GM19328 (cell line): ENCODE measurements around the gene NUDT7.

Experiments
- ATAC-seq: cut with Tn5 transposase; IDR thresholded peaks from one replicate; pipeline ENCODE4 v1.9.1; 2021; ENCODE audit warnings: mild to moderate bottlenecking, moderate library complexity; ENCODE audit not compliant: unreplicated experiment

NUDT7 gene

GRCh38 chr16:77775911-77776909, 53.9 kb downstream of the NUDT7 start:
- no peak for ATAC-seq

- no peak for ATAC-seq
These were observed 55.4 kb downstream of the NUDT7 start for GRCh38 chr16:77777745-77778144.

GRCh38 chr16:77780378-77780837, 58.1 kb downstream of the NUDT7 start:
- ATAC-seq, result no peak

GRCh38 chr16:77781091-77781490, 58.8 kb downstream of the NUDT7 start:
- ATAC-seq, result no peak

GRCh38 chr16:77782694-77783093, 60.4 kb downstream of the NUDT7 start:
- no peak for ATAC-seq

- no peak for ATAC-seq
These were observed 62.4 kb downstream of the NUDT7 start for GRCh38 chr16:77784441-77785372.

GRCh38 chr16:77785373-77785764, 63.1 kb downstream of the NUDT7 start:
- ATAC-seq, result no peak

GRCh38 chr16:77786186-77786847, 64.0 kb downstream of the NUDT7 start:
- no peak for ATAC-seq

GRCh38 chr16:77787452-77787851, 65.1 kb downstream of the NUDT7 start:
- no peak for ATAC-seq

GRCh38 chr16:77788181-77789084, 66.1 kb downstream of the NUDT7 start, which contains the start of gene VAT1L:
Gene VAT1L, plus strand, starts transcription at chr16:77788564. Its CDS starts 119 bp downstream, at chr16:77788683.
- peak; percentile 52 for ATAC-seq

GRCh38 chr16:77789085-77790008, 67.0 kb downstream of the NUDT7 start:
- ATAC-seq, result no peak

- ATAC-seq, result no peak
These were observed 67.7 kb downstream of the NUDT7 start for GRCh38 chr16:77790009-77790372.

GRCh38 chr16:77790912-77791311, 68.6 kb downstream of the NUDT7 start:
- no peak for ATAC-seq
